HepG2 (cell line): ENCODE data around the gene RETREG2. TPM values are rescaled to one million over a fixed set of nuclear protein-coding genes. Genes with fewer than 3 reads are reported as not detected.

ENCODE experiments used
- GTF3A ChIP-seq: sonication (generic); formaldehyde crosslinking; conservative IDR thresholded peaks from 2 replicates; pipeline ENCODE4 v1.4.0; 2020; ENCODE audit warnings: mild to moderate bottlenecking, missing genetic modification reagents
- HNF4G ChIP-seq, 2 experiments: sonication (generic) in 1 of 2; formaldehyde crosslinking in 1 of 2; IDR thresholded peaks; 2 replicates each; pipeline versions ENCODE4 v1.4.0 to v1.6.1; 2011 to 2020; ENCODE audit warnings: borderline replicate concordance in 2 of 2, low read depth in 2 of 2, mild to moderate bottlenecking in 2 of 2, low read length in 1 of 2, missing genetic modification reagents in 1 of 2, moderate library complexity in 1 of 2
- HNRNPH1 ChIP-seq: fragments of 200-400 bp; formaldehyde crosslinking; optimal IDR thresholded peaks from 2 replicates; pipeline ENCODE3; 2017; ENCODE audit warnings: mild to moderate bottlenecking, low read depth, low read length
- JDP2 ChIP-seq: sonication (generic); formaldehyde crosslinking; IDR thresholded peaks from 2 replicates; pipeline ENCODE4 v1.8.1; 2022; ENCODE audit warnings: missing genetic modification reagents, borderline replicate concordance
- NFKB2 ChIP-seq: sonication (generic); formaldehyde crosslinking; IDR thresholded peaks from 2 replicates; pipeline ENCODE4 v1.4.0; 2020; ENCODE audit warnings: missing genetic modification reagents, borderline replicate concordance
- SMAD1 ChIP-seq: sonication (generic); formaldehyde crosslinking; IDR thresholded peaks from 2 replicates; pipeline ENCODE4 v1.4.0; 2020; ENCODE audit warnings: missing genetic modification reagents, low read depth, mild to moderate bottlenecking, borderline replicate concordance
- SNAPC4 ChIP-seq: sonication (generic); formaldehyde crosslinking; IDR thresholded peaks from 2 replicates; pipeline ENCODE4 v1.4.0; 2020; ENCODE audit warnings: mild to moderate bottlenecking, missing genetic modification reagents
- SP4 ChIP-seq: sonication (generic); formaldehyde crosslinking; IDR thresholded peaks from 2 replicates; pipeline ENCODE4 v1.8.1; 2023; ENCODE audit warnings: mild to moderate bottlenecking, missing genetic modification reagents
- SRSF4 ChIP-seq: fragments of 200-400 bp; formaldehyde crosslinking; IDR thresholded peaks from one replicate; pipeline ENCODE4 v1.6.1; 2018; ENCODE audit warnings: mild to moderate bottlenecking, low read depth, low read length, moderate library complexity; ENCODE audit not compliant: poor library complexity, severe bottlenecking
- ZBED4 ChIP-seq: sonication (generic); formaldehyde crosslinking; IDR thresholded peaks from 2 replicates; pipeline ENCODE4 v1.4.0; 2020; ENCODE audit warnings: missing genetic modification reagents, borderline replicate concordance
- ZEB1 ChIP-seq: IDR thresholded peaks from 2 replicates; pipeline ENCODE4 v1.6.1; 2012; ENCODE audit warnings: mild to moderate bottlenecking, low read depth, inconsistent platforms; ENCODE audit not compliant: insufficient replicate concordance
- ZNF281 ChIP-seq: sonication (generic); formaldehyde crosslinking; IDR thresholded peaks from 2 replicates; pipeline ENCODE4 v1.4.0; 2020; ENCODE audit warnings: missing genetic modification reagents, borderline replicate concordance
- ZNF367 ChIP-seq: sonication (generic); formaldehyde crosslinking; IDR thresholded peaks from 2 replicates; pipeline ENCODE4 v1.4.0; 2020; ENCODE audit warnings: missing genetic modification reagents, borderline replicate concordance
- ZNF451 ChIP-seq: sonication (generic); formaldehyde crosslinking; IDR thresholded peaks from 2 replicates; pipeline ENCODE4 v1.5.0; 2020; ENCODE audit warnings: mild to moderate bottlenecking, missing genetic modification reagents
- ZNF557 ChIP-seq: sonication (generic); formaldehyde crosslinking; IDR thresholded peaks from 2 replicates; pipeline ENCODE4 v1.4.0; 2020; ENCODE audit warnings: missing genetic modification reagents
- polyA plus RNA-seq, 8 experiments: library from polyadenylated mRNA; depleted of rRNA in 3 of 8; stranded (reverse) in 7 of 8; unstranded in 1 of 8; fragments of >200 nt; fragmentation: Illumina TruSeq in 4 of 8; extraction: Trizol in 4 of 8; gene quantifications; 2 replicates each; pipeline versions ENCODE4 v1.2.1 to v1.2.3, GENCODE V29; 2011 to 2016; ENCODE audit warnings: low read depth in 4 of 8, missing spikeins in 1 of 8, mixed read lengths in 1 of 8; ENCODE audit not compliant: insufficient read depth in 1 of 8
- total RNA-seq, 5 experiments: library from RNA; depleted of rRNA; stranded (reverse); fragments of >200 nt; fragmentation: Illumina TruSeq; extraction: Trizol; gene quantifications; 2 replicates each; pipeline ENCODE4 v1.2.3, GENCODE V29; 2016; ENCODE audit warnings: low read depth in 1 of 5

RETREG2 gene
- total and polyA plus RNA-seq, 2 of the 13 experiments (the other 11 are each of a cell fraction or from before 2014, with no cell fraction given) = 86.0 to 134 TPM

- TF ChIP-seq SNAPC4 (CRISPR knock-in tag) (0 out of 2 replicates have a peak, but pooled peaks have one; percentile 52), ZNF451 (CRISPR knock-in tag) (peak; percentile 75; the same call in 1 of the 2 replicates), SMAD1 (CRISPR knock-in tag) (no peak), ZEB1 (no peak), GTF3A (0 out of 2 replicates have a peak, but pooled peaks have one; percentile 55), ZNF557 (CRISPR knock-in tag) (peak; percentile 90; the same call in 1 of the 2 replicates), ZBED4 (no peak), HNF4G (IDR thresholded peaks at IDR 0.05; ENCODE audit: borderline replicate concordance, low read depth, low read length) (peak; percentile 93), HNF4G (CRISPR knock-in tag; IDR thresholded peaks at IDR 0.05; ENCODE audit: borderline replicate concordance, low read depth) (no peak), JDP2 (CRISPR knock-in tag) (no peak; the same call in 1 of the 2 replicates), SRSF4 (no peak), NFKB2 (CRISPR knock-in tag) (no peak; the same call in 1 of the 2 replicates), ZNF367 (CRISPR knock-in tag) (no peak), SP4 (CRISPR knock-in tag) (peak; percentile 60; the same call in 1 of the 2 replicates), HNRNPH1 (peak; percentile 65), ZNF281 (0 out of 2 replicates have a peak, but pooled peaks have one; percentile 42)
These were observed 28.5 kb downstream of the RETREG2 start, which contains the start of gene ZFAND2B (continued) for GRCh38 chr2:219206328-219207133.
